ENCODE measurements around the gene MCOLN1. TPM values are rescaled to one million over a fixed set of nuclear protein-coding genes. Genes with fewer than 3 reads are reported as not detected.

Gene MCOLN1
- total and polyA plus RNA-seq, 2 experiments from 2014 or later = 7.2 to 16.1 TPM

GRCh38 chr19:7541475-7541824 is 19.0 kb downstream of the MCOLN1 start:
- Histone ChIP-seq H3K4me2 (no peak overlapping the region), H2AFZ (no peak overlapping the region), H4K20me1 (replicated peaks; ENCODE audit: insufficient read depth) (no peaks in the 10 kb centered on the region), H3K27me3 (ENCODE audit: insufficient read depth) (no peaks in the 10 kb centered on the region), H3K4me1 (ENCODE audit: insufficient read depth) (no peaks in the 10 kb centered on the region), H3K79me2 (replicated peaks; ENCODE audit: insufficient read depth) (no peaks in the 10 kb centered on the region), H3K9me2 (ENCODE audit: insufficient read depth) (no peaks in the 10 kb centered on the region), H3K27ac (ENCODE audit: low read depth) (no peak overlapping the region), H3K4me3 (no peak overlapping the region), H3F3A (replicated peaks; ENCODE audit: low read depth) (no peaks in the 10 kb centered on the region; the same call in 1 of the 2 replicates), H3K36me3 (ENCODE audit: insufficient read depth) (no peaks in the 10 kb centered on the region; the same call in 1 of the 2 replicates)
- Mint-ChIP-seq H3K9me3 (no peaks in the 10 kb centered on the region), H3K27me3 (ENCODE audit: insufficient read depth, low read depth, poor library complexity) (peaks cover 12% of the 10 kb centered on the region), H3K4me1 (no peaks in the 10 kb centered on the region), H3K27ac (no peak overlapping the region), H3K4me3 (peak overlapping the region; percentile 45; the same call in 2 of the 3 replicates), H3K36me3 (ENCODE audit: low read depth) (peaks cover 14% of the 10 kb centered on the region)
- no peak for TF ChIP-seq POLR2AphosphoS5 (IDR thresholded peaks at IDR 0.05; ENCODE audit: low read depth)
- TF ChIP-seq, protein P1, sequence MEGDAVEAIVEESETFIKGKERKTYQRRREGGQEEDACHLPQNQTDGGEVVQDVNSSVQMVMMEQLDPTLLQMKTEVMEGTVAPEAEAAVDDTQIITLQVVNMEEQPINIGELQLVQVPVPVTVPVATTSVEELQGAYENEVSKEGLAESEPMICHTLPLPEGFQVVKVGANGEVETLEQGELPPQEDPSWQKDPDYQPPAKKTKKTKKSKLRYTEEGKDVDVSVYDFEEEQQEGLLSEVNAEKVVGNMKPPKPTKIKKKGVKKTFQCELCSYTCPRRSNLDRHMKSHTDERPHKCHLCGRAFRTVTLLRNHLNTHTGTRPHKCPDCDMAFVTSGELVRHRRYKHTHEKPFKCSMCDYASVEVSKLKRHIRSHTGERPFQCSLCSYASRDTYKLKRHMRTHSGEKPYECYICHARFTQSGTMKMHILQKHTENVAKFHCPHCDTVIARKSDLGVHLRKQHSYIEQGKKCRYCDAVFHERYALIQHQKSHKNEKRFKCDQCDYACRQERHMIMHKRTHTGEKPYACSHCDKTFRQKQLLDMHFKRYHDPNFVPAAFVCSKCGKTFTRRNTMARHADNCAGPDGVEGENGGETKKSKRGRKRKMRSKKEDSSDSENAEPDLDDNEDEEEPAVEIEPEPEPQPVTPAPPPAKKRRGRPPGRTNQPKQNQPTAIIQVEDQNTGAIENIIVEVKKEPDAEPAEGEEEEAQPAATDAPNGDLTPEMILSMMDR (conservative IDR thresholded peaks at IDR 0.05; ENCODE audit: low read depth in 2 of 2) = no peak
- TF ChIP-seq STAT1 (IDR thresholded peaks at IDR 0.05; ENCODE audit: unreplicated experiment) = no peak
- no peak for TF ChIP-seq ZNF462 (CRISPR knock-in tag; IDR thresholded peaks at IDR 0.05)
- TF ChIP-seq ZNF331 (CRISPR knock-in tag; IDR thresholded peaks at IDR 0.05; ENCODE audit: low read depth) = no peak
- no peak for TF ChIP-seq EZH2 (IDR thresholded peaks at IDR 0.05; ENCODE audit: low read depth, unreplicated experiment)
- DNase-seq (ENCODE audit: low spot score) = no peak
- no peak for ATAC-seq

All from GM23338 (cell line).